Esophagus muscularis mucosa (tissue), 4 donors: Measurements from ENCODE around the gene MID1.

Experiments used
- CTCF ChIP-seq, 3 experiments: fragments of 200-600 bp in 2 of 3; fragments of 450-650 bp in 1 of 3; sonication (generic) in 2 of 3; IDR thresholded peaks; one replicate each; pipeline ENCODE4 v1.5.1; 2017 to 2019; ENCODE audit warnings: antibody characterized with exemption in 3 of 3, mild to moderate bottlenecking in 2 of 3, moderate library complexity in 1 of 3
- EP300 ChIP-seq: sonication (generic); formaldehyde crosslinking; IDR thresholded peaks from one replicate; pipeline ENCODE4 v1.6.1; 2017; ENCODE audit warnings: antibody characterized with exemption
- POLR2A ChIP-seq: fragments of 450-650 bp; IDR thresholded peaks from one replicate; pipeline ENCODE4 v1.6.1; 2017; ENCODE audit warnings: antibody characterized with exemption, moderate library complexity, mild to moderate bottlenecking, low read depth

GRCh38 chrX:10653302-10653701 lies 32.9 kb upstream of the MID1 start:
- TF ChIP-seq CTCF (IDR thresholded peaks at IDR 0.05) (no peak), EP300 (no peak), POLR2A (no peak)
